Liver (tissue), 9 donors: ENCODE measurements around the gene DPP6. TPM values are rescaled to one million over a fixed set of nuclear protein-coding genes. Genes with fewer than 3 reads are reported as not detected.

Experiments used
- DNase-seq: peaks from one replicate; pipeline ENCODE4 v3.0.0-alpha.2; 2017; ENCODE audit warnings: low spot score
- H3K27ac ChIP-seq, 2 donors: one replicate each; pipeline ENCODE4 v1.7.0; 2013; ENCODE audit warnings: inconsistent platforms in 2 of 2, low read length in 2 of 2, control low read depth in 1 of 2, low read depth in 1 of 2, mild to moderate bottlenecking in 1 of 2
- H3K27me3 ChIP-seq, 4 donors: one replicate each; pipeline versions ENCODE4 v1.6.1 to v1.7.0; 2013; ENCODE audit warnings: low read length in 3 of 4, inconsistent platforms in 1 of 4, mild to moderate bottlenecking in 1 of 4, moderate library complexity in 1 of 4; ENCODE audit not compliant: control insufficient read depth in 4 of 4, insufficient read depth in 4 of 4
- H3K36me3 ChIP-seq, 4 donors: one replicate each; pipeline versions ENCODE4 v1.6.1 to v1.7.0; 2013; ENCODE audit warnings: low read length in 3 of 4, mild to moderate bottlenecking in 3 of 4, low read depth in 1 of 4, moderate library complexity in 1 of 4; ENCODE audit not compliant: control insufficient read depth in 4 of 4, insufficient read depth in 3 of 4
- H3K4me1 ChIP-seq, 4 donors: one replicate each; pipeline versions ENCODE4 v1.6.1 to v1.7.0; 2013; ENCODE audit warnings: low read length in 3 of 4, mild to moderate bottlenecking in 3 of 4, moderate library complexity in 1 of 4; ENCODE audit not compliant: control insufficient read depth in 4 of 4, insufficient read depth in 4 of 4
- H3K4me3 ChIP-seq, 3 donors: one replicate each; pipeline versions ENCODE4 v1.6.1 to v1.7.0; 2013; ENCODE audit warnings: low read length in 3 of 3, control low read depth in 1 of 3, low read depth in 1 of 3, mild to moderate bottlenecking in 1 of 3
- H3K9ac ChIP-seq, 2 donors: one replicate each; pipeline ENCODE4 v1.7.0; 2013; ENCODE audit warnings: low read length in 2 of 2, mild to moderate bottlenecking in 2 of 2, moderate library complexity in 2 of 2, control low read depth in 1 of 2, low read depth in 1 of 2
- H3K9me3 ChIP-seq, 4 donors: one replicate each; pipeline versions ENCODE4 v1.6.1 to v1.7.0; 2013; ENCODE audit warnings: low read length in 3 of 4; ENCODE audit not compliant: control insufficient read depth in 4 of 4
- CTCF ChIP-seq: fragments of 150-350 bp; IDR thresholded peaks from 2 replicates; pipeline ENCODE4 v1.5.1; 2017; ENCODE audit warnings: improper control_type of control experiment, low read depth, low read length; ENCODE audit not compliant: missing input control
- FOXA1 ChIP-seq: IDR thresholded peaks from 2 replicates; pipeline ENCODE4 v1.6.1; 2016; ENCODE audit warnings: antibody characterized with exemption
- GABPA ChIP-seq, 2 donors: IDR thresholded peaks in 1 of 2; conservative IDR thresholded peaks in 1 of 2; 2 replicates each; pipeline ENCODE4 v1.6.1; 2016; ENCODE audit warnings: antibody characterized with exemption in 2 of 2, mild to moderate bottlenecking in 1 of 2, moderate library complexity in 1 of 2
- HNF4A ChIP-seq, 2 donors: conservative IDR thresholded peaks; 2 replicates each; pipeline ENCODE4 v1.6.1; 2016; ENCODE audit warnings: antibody characterized with exemption in 2 of 2, mild to moderate bottlenecking in 2 of 2
- HNF4G ChIP-seq: IDR thresholded peaks from 2 replicates; pipeline ENCODE4 v1.6.1; 2016; ENCODE audit warnings: antibody characterized with exemption
- MAX ChIP-seq: IDR thresholded peaks from 2 replicates; pipeline ENCODE4 v1.6.1; 2016; ENCODE audit warnings: antibody characterized with exemption
- REST ChIP-seq: IDR thresholded peaks from 2 replicates; pipeline ENCODE4 v1.6.1; 2016; ENCODE audit warnings: antibody characterized with exemption, mild to moderate bottlenecking
- RXRA ChIP-seq, 2 donors: IDR thresholded peaks; 2 replicates each; pipeline ENCODE4 v1.6.1; 2017 to 2018; ENCODE audit warnings: antibody characterized with exemption in 2 of 2, mild to moderate bottlenecking in 1 of 2
- SP1 ChIP-seq: IDR thresholded peaks from 2 replicates; pipeline ENCODE4 v1.6.1; 2018; ENCODE audit warnings: antibody characterized with exemption, mild to moderate bottlenecking
- ZBTB33 ChIP-seq: IDR thresholded peaks from 2 replicates; pipeline ENCODE4 v1.6.1; 2016; ENCODE audit warnings: antibody characterized with exemption
- WGBS: extraction: QIAGEN DNeasy Blood & Tissue Kit; methylation state at CpG from one replicate; pipeline ENCODE4 v1.1.7; 2013; 5-methylcytosine and 5-hydroxymethylcytosine counted together
- polyA plus RNA-seq, 2 donors: library from polyadenylated mRNA; stranded (reverse) in 1 of 2; unstranded in 1 of 2; fragments of 200-250 nt in 1 of 2; fragments of >200 nt in 1 of 2; fragmentation: Nextera tagmentation in 1 of 2; extraction: Ambion mirVana in 1 of 2; gene quantifications; one replicate each; pipeline versions ENCODE4 v1.2.1 to v1.2.3, GENCODE V29; 2013 to 2015
- total RNA-seq, 2 donors: library from RNA; depleted of rRNA; stranded (reverse); fragments of >200 nt; gene quantifications; one replicate each; pipeline ENCODE4 v1.2.3, GENCODE V29; 2014
- donor health status: healthy.
- donor health status: healthy.
- donor health status: healthy.
- donor health status: healthy.
- donor health status: healthy.

The DPP6 gene
- total and polyA plus RNA-seq, 4 donors = 0.01 TPM; not detected in 3

GRCh38 chr7:154848464-154848863 lies 796.3 kb downstream of the DPP6 start:
- H3K4me3 ChIP-seq = no peak overlapping the region
- peaks cover 0 to 7% (median 0%) of the 10 kb centered on the region in 4 donors for H3K4me1 ChIP-seq
- no peaks in the 10 kb centered on the region for H3K9me3 ChIP-seq
- no peaks in the 10 kb centered on the region for H3K36me3 ChIP-seq
- no peak for DNase-seq
- WGBS = 50% methylated on average over 2 of the region's 2 CpGs
- no peak overlapping the region for H3K27ac ChIP-seq
- TF ChIP-seq MAX (no peak), REST (no peak), ZBTB33 (no peak), HNF4G (no peak), HNF4A (conservative IDR thresholded peaks at IDR 0.05) (no peak), FOXA1 (no peak), GABPA (IDR thresholded peaks at IDR 0.05 in 1 of 2, conservative IDR thresholded peaks at IDR 0.05 in 1 of 2) (no peak), RXRA (IDR thresholded peaks at IDR 0.05) (no peak), SP1 (no peak)
- no peak overlapping the region for H3K9ac ChIP-seq
- no peaks in the 10 kb centered on the region for H3K27me3 ChIP-seq

GRCh38 chr7:154852205-154852604 lies 800.0 kb downstream of the DPP6 start:
- no peak overlapping the region for H3K9ac ChIP-seq
- no peak overlapping the region for H3K4me3 ChIP-seq
- H3K4me1 ChIP-seq = no peaks in the 10 kb centered on the region
- WGBS = 87% methylated on average over 4 of the region's 4 CpGs
- TF ChIP-seq CTCF = no peak
- no peaks in the 10 kb centered on the region for H3K9me3 ChIP-seq
- H3K27me3 ChIP-seq = no peaks in the 10 kb centered on the region
- no peak for DNase-seq
- no peaks in the 10 kb centered on the region for H3K36me3 ChIP-seq
- H3K27ac ChIP-seq = no peak overlapping the region
